ENCODE data around the gene SFRP2.

GRCh38 chr4:153822316-153822715, 33.4 kb upstream of the SFRP2 start:
- TF ChIP-seq CTCF (conservative IDR thresholded peaks at IDR 0.05; ENCODE audit: low read depth, low read length) = no peak
- TF ChIP-seq BHLHE40 (IDR thresholded peaks at IDR 0.05; ENCODE audit: low read depth, low read length) = no peak
- no peak for TF ChIP-seq RAD21 (IDR thresholded peaks at IDR 0.05; ENCODE audit: low read length)
